ENCODE data around the gene IFT22.
"Not testable (repeated sequence)": the region's sequence is repeated elsewhere in the genome, so short reads cannot be mapped to it uniquely, and the experiment has no call there.

Gene IFT22

GRCh38 chr7:101294039-101294831, 27.4 kb downstream of the IFT22 start:
- no peak for TF ChIP-seq CTCF (IDR thresholded peaks at IDR 0.05)
- Histone ChIP-seq H3K4me1 (no peaks in the 10 kb centered on the region), H3K9me3 (no peaks in the 10 kb centered on the region), H3K4me3 (no peak overlapping the region), H3K36me3 (no peaks in the 10 kb centered on the region), H3K27ac (no peak overlapping the region), H3K27me3 (peaks cover 0 to 95% of the 10 kb centered on the region in 2 donors)
- no peak for DNase-seq
- intact Hi-C loops (cut with DNase I; ENCODE audit: low total_unique reads): no loop called here

- DNase-seq; H3K27ac ChIP-seq; H3K9me3 ChIP-seq; H3K4me3 ChIP-seq; H3K4me1 ChIP-seq; H3K36me3 ChIP-seq; intact Hi-C loops (cut with DNase I; ENCODE audit: low total_unique reads): not testable (repeated sequence)
- peaks cover 0 to 86% of the 10 kb centered on the region in 2 donors for H3K27me3 ChIP-seq
Observed at GRCh38 chr7:101293069-101294021, 28.3 kb downstream of the IFT22 start.

- H3K4me1 ChIP-seq; H3K36me3 ChIP-seq; DNase-seq; H3K27ac ChIP-seq; H3K9me3 ChIP-seq; intact Hi-C loops (cut with DNase I; ENCODE audit: low total_unique reads); H3K4me3 ChIP-seq: not testable (repeated sequence)
- peaks cover 0 to 78% of the 10 kb centered on the region in 2 donors for H3K27me3 ChIP-seq
Observed at GRCh38 chr7:101292566-101292965, 29.0 kb downstream of the IFT22 start.

- H3K4me3 ChIP-seq; intact Hi-C loops (cut with DNase I; ENCODE audit: low total_unique reads); H3K36me3 ChIP-seq; H3K27ac ChIP-seq; H3K9me3 ChIP-seq; H3K4me1 ChIP-seq: not testable (repeated sequence)
- H3K27me3 ChIP-seq: peaks cover 0 to 61% of the 10 kb centered on the region in 2 donors
- peak; percentile 55 to 69 for TF ChIP-seq CTCF (IDR thresholded peaks at IDR 0.05)
- DNase-seq: peak; percentile 47 to 69
Observed at GRCh38 chr7:101290186-101291037, 31.2 kb downstream of the IFT22 start.

- H3K36me3 ChIP-seq, DNase-seq, H3K4me3 ChIP-seq, H3K27ac ChIP-seq, H3K4me1 ChIP-seq, H3K9me3 ChIP-seq: not testable (repeated sequence)
- intact Hi-C loops (cut with DNase I; ENCODE audit: low total_unique reads): loop anchor here (10.0 kb wide), 1 partner anchor 145 kb away; no protein-coding TSS in a partner anchor
- H3K27me3 ChIP-seq: peaks cover 0 to 55% of the 10 kb centered on the region in 2 donors
Observed at GRCh38 chr7:101289687-101290086, 31.9 kb downstream of the IFT22 start.

- Histone ChIP-seq H3K9me3 (no peaks in the 10 kb centered on the region), H3K36me3 (no peaks in the 10 kb centered on the region), H3K27ac (no peak overlapping the region), H3K4me1 (no peaks in the 10 kb centered on the region), H3K27me3 (peaks cover 0 to 46% of the 10 kb centered on the region in 2 donors), H3K4me3 (no peak overlapping the region)
- no peak for DNase-seq
- TF ChIP-seq CTCF (IDR thresholded peaks at IDR 0.05): no peak
- intact Hi-C loops (cut with DNase I; ENCODE audit: low total_unique reads): loop anchor here (10.0 kb wide), 1 partner anchor 144 kb away; no protein-coding TSS in a partner anchor
Observed at GRCh38 chr7:101288439-101288838, 33.2 kb downstream of the IFT22 start.

Data from tibial artery (tissue), 4 donors.